SK-N-MC (cell line): ENCODE results near the gene MTA1.

Experiments used
- EZH2 ChIP-seq: fragments of 200-600 bp; sonication (generic); IDR thresholded peaks from one replicate; pipeline ENCODE4 v1.6.1; 2017; ENCODE audit warnings: antibody characterized with exemption
- POLR2AphosphoS5 ChIP-seq: IDR thresholded peaks from 2 replicates; pipeline ENCODE4 v1.6.1; 2012; ENCODE audit warnings: mild to moderate bottlenecking, low read depth, low read length, borderline replicate concordance

GRCh38 chr14:105379946-105380345 is 39.7 kb upstream of the MTA1 start:
- TF ChIP-seq POLR2AphosphoS5, result no peak
- TF ChIP-seq EZH2, result no peak
